ENCODE results near the gene NXPE3. TPM values are rescaled to one million over a fixed set of nuclear protein-coding genes. Genes with fewer than 3 reads are reported as not detected.
"Not testable (repeated sequence)": the region's sequence is repeated elsewhere in the genome, so short reads cannot be mapped to it uniquely, and the experiment has no call there.

Gene NXPE3
- polyA plus RNA-seq, 1 donor (not counting 4 experiments of a cell fraction or from before 2014, with no cell fraction given): 16.8 TPM

DNA sequence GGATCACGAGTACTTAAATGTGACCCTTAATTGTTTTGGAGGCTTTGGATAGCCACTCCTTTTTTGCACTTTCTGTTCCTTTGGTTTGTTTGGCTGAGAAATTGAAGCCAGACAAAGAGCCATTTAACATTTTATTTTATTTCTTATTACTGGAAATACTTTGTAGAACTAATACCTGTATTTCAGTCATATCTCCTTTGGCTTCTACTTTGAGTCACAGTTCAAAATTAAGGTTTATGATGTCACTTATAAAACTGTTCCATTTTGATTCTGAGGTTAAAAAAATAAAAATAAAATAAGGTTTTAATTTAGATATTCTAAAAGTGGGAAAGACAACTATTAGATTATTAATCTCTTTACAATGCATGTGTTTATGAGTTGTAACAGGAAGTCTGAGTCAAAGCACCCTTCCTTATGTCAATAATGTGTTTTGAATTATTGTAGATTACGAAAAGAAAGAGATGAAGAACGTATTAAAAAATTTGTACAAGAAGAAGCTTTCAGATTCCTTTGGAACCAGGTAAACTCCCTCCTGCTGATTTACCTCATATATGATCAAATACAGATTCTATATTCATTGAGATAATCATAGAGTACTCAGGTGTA, 16.9 kb upstream of the NXPE3 start:
- H3K4me3 ChIP-seq (ENCODE audit: control insufficient read depth in 2 of 3, extremely low read depth in 1 of 3, insufficient read depth in 2 of 3, low read depth in 1 of 3, low read length in 3 of 3): no peak overlapping the region
- no peaks in the 10 kb centered on the region for H4K20me1 ChIP-seq (ENCODE audit: control insufficient read depth, extremely low read depth, insufficient read depth, low read length)
- H3K36me3 ChIP-seq (ENCODE audit: control insufficient read depth in 2 of 2, extremely low read depth in 1 of 2, insufficient read depth in 2 of 2, low read length in 2 of 2): peaks cover 7 to 11% of the 10 kb centered on the region in 2 experiments
- H3K9me3 ChIP-seq (ENCODE audit: control insufficient read depth, low read depth, low read length): no peaks in the 10 kb centered on the region
- no peak overlapping the region for H3K9ac ChIP-seq (ENCODE audit: control insufficient read depth, extremely low read depth, insufficient read depth, low read length)
- no peak overlapping the region for H3K4me2 ChIP-seq (ENCODE audit: control insufficient read depth, extremely low read depth, insufficient read depth, low read depth, low read length)
- no peaks in the 10 kb centered on the region for H3K4me1 ChIP-seq (ENCODE audit: control insufficient read depth, extremely low read depth, insufficient read depth, low read length)
- no peaks in the 10 kb centered on the region for H3K79me2 ChIP-seq (ENCODE audit: control insufficient read depth, insufficient read depth, low read length)
- H3K27me3 ChIP-seq (ENCODE audit: control insufficient read depth, extremely low read depth, insufficient read depth, low read length): no peaks in the 10 kb centered on the region
- DNase-seq (ENCODE audit: low read depth, low spot score) (no peak), FAIRE-seq (no peak)
- H2AFZ ChIP-seq (ENCODE audit: control insufficient read depth, low read length): no peak overlapping the region
- dilution Hi-C loops (cut with MboI; ENCODE audit: extremely low pct_ligation_motif_present, low sequenced_read_pairs): no loop called here
- TF ChIP-seq EZH2 (IDR thresholded peaks at IDR 0.05; ENCODE audit: low read length): no peak
- no peak for TF ChIP-seq CTCF (optimal IDR thresholded peaks at IDR 0.05 in 1 of 3, IDR thresholded peaks at IDR 0.05 in 1 of 3, conservative IDR thresholded peaks at IDR 0.05 in 1 of 3; ENCODE audit: extremely low read depth in 1 of 3, insufficient read depth in 2 of 3, low read length in 3 of 3)
- H3K9me1 ChIP-seq (ENCODE audit: control insufficient read depth, extremely low read depth, insufficient read depth, low read length): no peaks in the 10 kb centered on the region
- no peak overlapping the region for H3K27ac ChIP-seq (ENCODE audit: control insufficient read depth, insufficient read depth, low read length)

GRCh38 chr3:101777745-101778281, 1.2 kb upstream of the NXPE3 start:
- H4K20me1 ChIP-seq (ENCODE audit: control insufficient read depth, extremely low read depth, insufficient read depth, low read length); H2AFZ ChIP-seq (ENCODE audit: control insufficient read depth, low read length); H3K36me3 ChIP-seq (ENCODE audit: control insufficient read depth in 2 of 2, extremely low read depth in 1 of 2, insufficient read depth in 2 of 2, low read length in 2 of 2); dilution Hi-C loops (cut with MboI; ENCODE audit: extremely low pct_ligation_motif_present, low sequenced_read_pairs); H3K79me2 ChIP-seq (ENCODE audit: control insufficient read depth, insufficient read depth, low read length); DNase-seq (ENCODE audit: low read depth, low spot score); H3K27me3 ChIP-seq (ENCODE audit: control insufficient read depth, extremely low read depth, insufficient read depth, low read length); H3K27ac ChIP-seq (ENCODE audit: control insufficient read depth, insufficient read depth, low read length); H3K9ac ChIP-seq (ENCODE audit: control insufficient read depth, extremely low read depth, insufficient read depth, low read length); H3K9me1 ChIP-seq (ENCODE audit: control insufficient read depth, extremely low read depth, insufficient read depth, low read length); FAIRE-seq; H3K4me2 ChIP-seq (ENCODE audit: control insufficient read depth, extremely low read depth, insufficient read depth, low read depth, low read length); H3K4me3 ChIP-seq (ENCODE audit: control insufficient read depth in 2 of 3, extremely low read depth in 1 of 3, insufficient read depth in 2 of 3, low read depth in 1 of 3, low read length in 3 of 3); H3K9me3 ChIP-seq (ENCODE audit: control insufficient read depth, low read depth, low read length): not testable (repeated sequence)
- H3K4me1 ChIP-seq (ENCODE audit: control insufficient read depth, extremely low read depth, insufficient read depth, low read length): peaks cover 19% of the 10 kb centered on the region

Data from keratinocyte (primary cell).